ENCODE results near the gene ADGRD2.

ADGRD2 gene

DNA sequence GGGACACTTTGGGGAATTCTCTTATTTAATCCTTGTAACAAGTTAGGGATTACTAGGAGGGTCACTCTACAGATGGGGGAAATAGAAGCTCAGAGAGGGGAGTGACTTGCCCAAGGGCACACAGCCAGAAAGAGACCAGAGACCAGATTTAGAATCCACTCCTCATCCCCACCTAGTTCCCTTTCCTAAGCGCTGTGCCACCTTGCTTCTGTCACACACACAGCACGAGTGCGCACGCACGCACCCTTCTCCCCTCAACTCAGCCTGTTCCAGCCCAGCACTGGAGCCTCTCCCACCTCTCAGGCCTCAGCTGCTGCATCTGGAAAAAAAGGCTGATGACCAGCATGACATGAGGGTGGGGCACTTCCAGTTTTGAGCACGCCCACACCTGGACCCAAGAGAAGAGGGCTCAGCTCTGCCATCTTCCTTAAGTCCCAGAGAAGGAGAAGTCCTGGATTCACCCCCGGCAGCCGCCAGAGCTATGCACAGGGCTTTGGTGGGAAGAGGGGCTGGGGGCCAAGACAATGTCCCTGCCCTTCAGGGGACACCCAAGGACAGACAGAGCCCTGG lies 38.5 kb downstream of the ADGRD2 start:
- no peaks in the 10 kb centered on the region for H4K20me1 ChIP-seq (ENCODE audit: control insufficient read depth, insufficient read depth, low read depth, low read length)
- H3F3A ChIP-seq (ENCODE audit: control insufficient read depth, insufficient read depth) = no peaks in the 10 kb centered on the region
- no peak overlapping the region for H3K4me2 ChIP-seq (ENCODE audit: low read length)
- no peaks in the 10 kb centered on the region for H3K4me1 ChIP-seq (ENCODE audit: control insufficient read depth, low read length)
- no peaks in the 10 kb centered on the region for H3K79me2 ChIP-seq (ENCODE audit: control insufficient read depth, low read length)
- no peaks in the 10 kb centered on the region for H3K9me3 ChIP-seq (ENCODE audit: control insufficient read depth, insufficient read depth, low read length)
- H3K36me3 ChIP-seq (ENCODE audit: control insufficient read depth, low read length) = no peaks in the 10 kb centered on the region
- H3K27ac ChIP-seq (ENCODE audit: low read depth, low read length) = no peak overlapping the region
- TF ChIP-seq, protein P1, sequence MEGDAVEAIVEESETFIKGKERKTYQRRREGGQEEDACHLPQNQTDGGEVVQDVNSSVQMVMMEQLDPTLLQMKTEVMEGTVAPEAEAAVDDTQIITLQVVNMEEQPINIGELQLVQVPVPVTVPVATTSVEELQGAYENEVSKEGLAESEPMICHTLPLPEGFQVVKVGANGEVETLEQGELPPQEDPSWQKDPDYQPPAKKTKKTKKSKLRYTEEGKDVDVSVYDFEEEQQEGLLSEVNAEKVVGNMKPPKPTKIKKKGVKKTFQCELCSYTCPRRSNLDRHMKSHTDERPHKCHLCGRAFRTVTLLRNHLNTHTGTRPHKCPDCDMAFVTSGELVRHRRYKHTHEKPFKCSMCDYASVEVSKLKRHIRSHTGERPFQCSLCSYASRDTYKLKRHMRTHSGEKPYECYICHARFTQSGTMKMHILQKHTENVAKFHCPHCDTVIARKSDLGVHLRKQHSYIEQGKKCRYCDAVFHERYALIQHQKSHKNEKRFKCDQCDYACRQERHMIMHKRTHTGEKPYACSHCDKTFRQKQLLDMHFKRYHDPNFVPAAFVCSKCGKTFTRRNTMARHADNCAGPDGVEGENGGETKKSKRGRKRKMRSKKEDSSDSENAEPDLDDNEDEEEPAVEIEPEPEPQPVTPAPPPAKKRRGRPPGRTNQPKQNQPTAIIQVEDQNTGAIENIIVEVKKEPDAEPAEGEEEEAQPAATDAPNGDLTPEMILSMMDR (IDR thresholded peaks at IDR 0.05; ENCODE audit: low read depth, low read length, poor library complexity, severe bottlenecking) = no peak
- no peak for TF ChIP-seq EZH2phosphoT487 (IDR thresholded peaks at IDR 0.05; ENCODE audit: borderline replicate concordance, low read length)
- H3K27me3 ChIP-seq (ENCODE audit: control insufficient read depth, low read length) = no peaks in the 10 kb centered on the region
- no peak overlapping the region for H3K4me3 ChIP-seq (ENCODE audit: low read length)
- no peaks in the 10 kb centered on the region for H3K9me2 ChIP-seq (replicated peaks; ENCODE audit: control insufficient read depth, low read length)

DNA sequence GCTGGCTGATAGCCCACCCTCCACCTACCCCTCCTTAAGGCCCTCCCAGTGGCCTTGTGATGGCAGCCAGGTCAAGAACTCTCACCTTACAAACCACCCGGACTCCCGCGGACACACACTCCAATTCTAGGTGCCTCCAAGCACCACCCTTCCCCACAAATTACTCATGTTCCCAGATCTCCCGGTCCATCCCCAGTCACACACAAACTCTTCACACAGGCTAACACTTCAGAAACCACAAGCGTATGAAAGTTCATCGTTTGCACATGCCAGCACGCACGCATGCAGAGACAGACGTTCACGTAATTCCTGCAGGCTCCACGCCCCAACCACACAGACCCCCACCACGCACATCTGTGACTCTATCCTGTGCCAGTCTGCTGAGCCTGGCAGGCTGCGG lies 39.0 kb downstream of the ADGRD2 start:
- Histone ChIP-seq H4K20me1 (ENCODE audit: control insufficient read depth, insufficient read depth, low read depth, low read length) (no peaks in the 10 kb centered on the region), H3K9me2 (replicated peaks; ENCODE audit: control insufficient read depth, low read length) (no peaks in the 10 kb centered on the region), H3K4me1 (ENCODE audit: control insufficient read depth, low read length) (no peaks in the 10 kb centered on the region), H3F3A (ENCODE audit: control insufficient read depth, insufficient read depth) (no peaks in the 10 kb centered on the region), H3K27ac (ENCODE audit: low read depth, low read length) (no peak overlapping the region), H3K4me2 (ENCODE audit: low read length) (no peak overlapping the region), H3K27me3 (ENCODE audit: control insufficient read depth, low read length) (no peaks in the 10 kb centered on the region), H3K9me3 (ENCODE audit: control insufficient read depth, insufficient read depth, low read length) (no peaks in the 10 kb centered on the region), H3K79me2 (ENCODE audit: control insufficient read depth, low read length) (no peaks in the 10 kb centered on the region), H3K4me3 (ENCODE audit: low read length) (no peak overlapping the region), H3K36me3 (ENCODE audit: control insufficient read depth, low read length) (no peaks in the 10 kb centered on the region)
- TF ChIP-seq, protein P1 (IDR thresholded peaks at IDR 0.05; ENCODE audit: low read depth, low read length, poor library complexity, severe bottlenecking) = no peak
- TF ChIP-seq EZH2phosphoT487 (IDR thresholded peaks at IDR 0.05; ENCODE audit: borderline replicate concordance, low read length) = no peak

GRCh38 chr9:124490004-124490403 lies 39.8 kb downstream of the ADGRD2 start:
- no peaks in the 10 kb centered on the region for H4K20me1 ChIP-seq (ENCODE audit: control insufficient read depth, insufficient read depth, low read depth, low read length)
- H3K79me2 ChIP-seq (ENCODE audit: control insufficient read depth, low read length) = no peaks in the 10 kb centered on the region
- H3F3A ChIP-seq (ENCODE audit: control insufficient read depth, insufficient read depth) = no peaks in the 10 kb centered on the region
- TF ChIP-seq, protein P1 (IDR thresholded peaks at IDR 0.05; ENCODE audit: low read depth, low read length, poor library complexity, severe bottlenecking) = no peak
- TF ChIP-seq EZH2phosphoT487 (IDR thresholded peaks at IDR 0.05; ENCODE audit: borderline replicate concordance, low read length) = no peak
- no peaks in the 10 kb centered on the region for H3K36me3 ChIP-seq (ENCODE audit: control insufficient read depth, low read length)
- no peak overlapping the region for H3K4me3 ChIP-seq (ENCODE audit: low read length)
- H3K9me2 ChIP-seq (replicated peaks; ENCODE audit: control insufficient read depth, low read length) = no peaks in the 10 kb centered on the region
- H3K4me2 ChIP-seq (ENCODE audit: low read length) = no peak overlapping the region
- H3K27ac ChIP-seq (ENCODE audit: low read depth, low read length) = no peak overlapping the region
- no peaks in the 10 kb centered on the region for H3K27me3 ChIP-seq (ENCODE audit: control insufficient read depth, low read length)
- no peaks in the 10 kb centered on the region for H3K4me1 ChIP-seq (ENCODE audit: control insufficient read depth, low read length)
- no peaks in the 10 kb centered on the region for H3K9me3 ChIP-seq (ENCODE audit: control insufficient read depth, insufficient read depth, low read length)

Measured in DOHH2 (cell line).